HG03175 (cell line): ENCODE measurements around the gene CCDC88C.
"Not testable (repeated sequence)": the region's sequence is repeated elsewhere in the genome, so short reads cannot be mapped to it uniquely, and the experiment has no call there.

Source experiments
- ATAC-seq: cut with Tn5 transposase; IDR thresholded peaks from one replicate; pipeline ENCODE4 v1.9.1; 2021; ENCODE audit warnings: mild to moderate bottlenecking, moderate library complexity; ENCODE audit not compliant: unreplicated experiment

Gene CCDC88C

DNA sequence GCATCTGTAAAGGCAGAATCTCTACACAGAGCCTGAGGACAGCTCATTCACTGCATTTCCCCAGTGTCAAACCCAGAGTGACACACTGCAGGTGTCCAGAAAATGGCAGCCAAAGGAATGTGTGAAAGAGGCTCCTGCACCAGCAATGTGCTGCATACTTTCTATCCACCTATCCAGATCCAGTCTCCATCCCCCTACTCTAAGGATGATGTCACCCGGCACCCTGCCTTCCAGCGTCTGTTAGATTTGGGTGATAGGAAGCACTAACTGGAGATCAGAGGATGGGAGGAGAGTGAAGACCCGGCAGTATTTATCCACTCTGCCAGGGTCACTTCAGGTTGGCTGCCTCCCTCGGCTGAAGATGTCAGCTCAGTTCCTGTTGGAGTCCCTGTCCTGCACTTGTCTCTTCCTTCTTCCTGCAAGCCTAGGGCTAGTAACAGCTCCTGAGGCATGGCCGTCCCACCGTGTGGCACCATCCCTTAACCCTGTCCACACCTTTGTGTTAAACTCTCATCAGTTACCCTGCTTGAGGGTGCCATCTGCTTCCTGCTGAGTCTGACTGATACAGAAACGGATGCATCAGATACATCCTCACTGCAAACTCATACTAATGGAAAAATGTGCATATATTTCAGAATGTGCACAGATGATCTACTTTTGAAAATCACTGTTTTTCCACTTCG is 160.2 kb downstream of the CCDC88C start:
- no peak for ATAC-seq

DNA sequence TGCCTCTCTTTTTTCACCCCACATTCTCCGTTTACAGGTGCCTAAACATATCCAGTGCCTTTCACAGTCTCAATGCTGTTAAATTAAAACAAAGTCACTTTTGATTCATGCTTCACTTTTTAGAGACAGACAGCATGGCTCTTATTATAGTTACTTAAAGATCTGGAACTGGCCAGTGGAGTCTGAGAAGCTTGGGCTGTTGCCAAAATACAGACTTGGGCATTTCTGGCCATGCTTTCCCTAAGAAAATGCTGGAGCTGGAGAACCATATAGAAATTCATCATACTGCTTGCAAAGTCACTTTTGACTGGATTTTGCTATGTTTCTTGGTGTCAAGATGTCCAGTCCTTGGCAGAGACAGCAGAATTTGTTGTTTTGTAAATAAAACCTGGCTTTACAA is 161.0 kb downstream of the CCDC88C start:
- no peak for ATAC-seq

DNA sequence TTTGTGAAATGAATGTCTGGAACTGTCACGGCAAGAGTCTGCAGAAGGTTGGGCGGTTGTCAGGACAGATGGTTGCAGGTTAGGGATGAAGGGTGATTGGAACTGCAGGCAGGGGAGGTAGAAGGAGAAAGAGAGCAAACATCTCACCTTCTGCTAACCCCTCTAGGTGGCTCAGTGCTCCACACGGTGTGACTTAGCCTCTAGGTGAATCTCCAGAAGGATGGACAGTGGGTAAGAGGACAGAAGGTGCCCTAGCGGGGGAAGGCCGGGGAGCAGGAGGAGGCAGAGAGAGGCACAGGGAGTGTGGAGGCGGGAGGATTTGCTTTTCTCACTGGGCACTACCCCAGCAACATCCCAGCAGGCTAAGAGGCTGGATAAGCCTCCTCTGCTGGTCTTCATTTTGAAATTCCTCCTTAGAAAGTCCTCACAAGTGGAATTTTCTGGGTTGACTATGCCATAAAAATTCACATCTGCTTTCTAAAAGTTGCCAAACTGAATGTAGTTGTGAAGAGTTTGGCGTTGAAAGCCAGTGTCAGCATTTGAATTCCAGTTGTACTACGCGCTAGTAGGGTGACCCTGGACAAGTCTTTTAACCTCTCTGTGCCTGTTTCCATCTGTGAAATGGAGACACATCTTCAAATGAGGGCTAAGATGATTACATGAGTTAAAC is 162.5 kb downstream of the CCDC88C start:
- ATAC-seq: no peak

DNA sequence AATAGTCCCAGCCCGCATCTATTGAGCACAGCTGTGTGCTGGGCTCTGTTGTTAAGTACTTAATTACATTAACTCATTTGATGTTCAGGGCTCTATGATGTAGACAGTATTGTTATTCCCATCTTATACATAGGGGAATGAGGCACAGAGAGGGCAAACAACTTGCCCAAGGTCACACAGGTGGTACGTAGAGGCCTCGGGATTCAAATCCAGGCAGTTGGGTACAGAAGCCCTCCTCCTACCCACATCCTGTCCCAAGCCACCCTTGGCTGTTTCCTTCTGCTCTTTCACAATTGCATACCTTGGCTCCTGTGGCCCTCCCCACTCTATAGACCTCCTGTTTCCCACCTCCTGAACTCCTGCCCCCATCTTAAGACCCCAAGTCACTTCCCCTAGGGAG is 163.2 kb downstream of the CCDC88C start:
- no peak for ATAC-seq

DNA sequence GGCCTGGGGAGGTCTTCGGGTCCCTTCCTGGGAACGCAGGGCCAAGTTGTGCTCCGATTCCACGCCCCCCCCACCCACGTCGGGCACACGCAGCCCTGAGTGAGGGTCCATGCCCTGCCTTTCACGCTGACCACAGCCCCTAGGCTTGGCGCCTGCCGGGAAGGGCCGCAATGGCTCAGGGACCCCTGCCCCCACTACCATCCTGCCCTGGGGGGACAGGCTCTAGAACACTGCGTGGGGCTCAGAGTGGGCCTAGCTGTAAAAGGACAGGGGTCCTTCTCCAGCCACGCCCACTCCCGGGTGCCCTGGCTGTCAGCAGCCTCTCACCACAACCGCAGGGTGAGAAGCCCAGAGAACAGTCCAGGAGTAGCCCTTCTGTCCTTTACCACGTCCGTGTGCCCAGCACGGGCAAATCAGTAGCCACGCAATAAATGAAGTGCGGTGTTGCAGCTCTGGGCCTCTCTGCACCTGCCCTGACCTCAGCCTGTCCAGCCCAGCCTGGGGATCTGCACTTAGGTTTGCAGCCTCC is 163.8 kb downstream of the CCDC88C start:
- ATAC-seq: no peak

DNA sequence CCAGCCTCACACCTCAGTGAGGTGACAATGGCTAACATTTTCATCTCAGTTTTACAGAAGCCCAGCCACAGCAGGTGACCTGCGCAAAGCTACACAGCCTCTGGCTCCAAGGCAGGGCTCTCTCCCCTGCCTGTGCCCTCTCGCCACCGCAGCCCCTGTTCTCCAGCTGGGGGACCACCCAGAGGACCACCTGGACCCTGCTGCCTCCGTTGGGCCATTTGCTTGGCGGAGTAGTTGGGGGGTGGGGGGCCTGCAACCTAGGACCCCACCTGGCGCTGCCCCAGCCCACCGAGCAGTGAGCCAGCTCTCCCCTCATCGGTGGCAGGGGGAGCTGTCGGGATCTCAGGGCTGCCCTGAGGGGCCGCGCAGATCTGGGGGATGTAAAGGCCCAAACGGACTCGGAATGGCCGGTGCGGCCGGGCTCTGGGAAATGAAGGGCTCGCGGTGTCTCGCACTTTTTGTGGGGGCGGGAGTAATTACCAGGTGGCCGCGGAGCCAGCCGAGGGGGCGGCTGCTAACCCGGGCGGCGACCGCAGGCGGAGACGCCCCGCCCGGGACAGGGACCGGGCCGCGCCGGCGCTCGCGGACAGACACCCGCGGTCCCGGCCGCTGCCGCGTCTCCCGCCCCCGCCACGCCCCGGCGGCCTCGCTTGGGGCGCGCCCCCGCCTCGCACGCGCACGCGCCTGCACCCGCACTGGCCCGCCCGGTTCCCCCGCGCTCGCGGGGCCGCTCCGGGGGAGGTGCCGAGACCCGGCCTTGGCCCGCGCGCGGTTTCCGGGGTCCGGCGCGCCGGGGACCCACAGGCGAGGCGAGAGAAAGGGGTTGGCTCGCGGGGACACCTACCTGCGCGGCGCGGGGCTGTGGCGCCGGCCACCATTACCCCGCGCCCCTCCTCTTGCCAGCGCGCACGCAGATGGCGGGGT is 164.5 kb downstream of the CCDC88C start:
- no peak for ATAC-seq

DNA sequence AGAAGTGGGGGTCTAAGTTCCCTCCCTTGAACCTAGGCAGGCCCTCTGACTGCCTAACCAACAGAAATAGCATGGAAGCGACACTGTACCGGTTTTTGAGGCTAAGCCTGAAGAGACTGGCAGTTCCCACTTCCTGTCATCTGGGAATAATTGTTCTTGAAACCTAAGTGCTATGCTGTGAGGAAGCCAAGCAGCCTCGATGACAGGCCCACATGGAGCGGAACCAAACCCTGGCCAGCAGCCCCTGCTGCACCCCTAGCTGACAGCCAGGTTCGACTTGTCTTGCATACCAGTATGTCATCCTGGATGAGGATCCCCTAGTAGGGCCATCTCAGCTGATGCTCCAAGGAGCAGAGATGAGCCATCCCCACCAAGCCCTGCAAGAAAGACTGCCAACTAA is 166.7 kb downstream of the CCDC88C start:
- ATAC-seq: no peak

DNA sequence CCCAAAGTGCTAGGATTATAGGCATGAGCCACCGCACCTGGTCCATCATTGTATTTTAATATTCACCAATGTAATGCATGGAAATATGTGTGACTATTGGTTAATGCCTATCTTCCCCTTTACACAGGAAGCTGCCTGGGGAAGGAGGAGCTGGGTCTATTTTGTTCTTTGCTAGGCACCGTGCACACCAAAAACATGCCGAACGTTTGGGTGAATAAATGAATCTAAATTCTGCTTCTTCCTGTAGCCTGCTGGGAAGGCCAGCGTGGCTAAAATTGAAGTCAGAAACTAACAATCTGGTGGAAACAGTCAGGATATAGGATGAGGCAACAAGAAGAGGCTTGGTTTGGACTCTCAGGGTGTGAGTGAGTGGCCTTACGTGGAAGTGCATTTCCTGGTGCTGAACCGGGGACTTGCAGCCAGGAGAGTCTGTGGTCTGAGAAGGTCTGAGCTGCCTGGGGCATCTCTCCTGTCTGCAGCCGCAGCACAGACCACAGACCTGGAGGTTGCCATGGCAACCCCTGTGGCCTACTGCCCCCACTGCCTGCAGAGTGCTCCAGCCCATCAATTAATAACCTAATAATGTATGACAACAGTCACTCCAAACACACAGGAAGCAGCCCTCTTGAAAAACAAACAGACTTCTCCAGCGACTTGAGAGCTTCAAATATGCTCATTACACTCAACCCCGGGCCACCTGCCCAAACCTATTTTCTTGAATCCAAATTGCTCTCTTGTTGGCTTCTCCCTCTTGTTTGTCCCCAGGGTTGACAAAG is 167.6 kb downstream of the CCDC88C start:
- ATAC-seq: peak; percentile 90

DNA sequence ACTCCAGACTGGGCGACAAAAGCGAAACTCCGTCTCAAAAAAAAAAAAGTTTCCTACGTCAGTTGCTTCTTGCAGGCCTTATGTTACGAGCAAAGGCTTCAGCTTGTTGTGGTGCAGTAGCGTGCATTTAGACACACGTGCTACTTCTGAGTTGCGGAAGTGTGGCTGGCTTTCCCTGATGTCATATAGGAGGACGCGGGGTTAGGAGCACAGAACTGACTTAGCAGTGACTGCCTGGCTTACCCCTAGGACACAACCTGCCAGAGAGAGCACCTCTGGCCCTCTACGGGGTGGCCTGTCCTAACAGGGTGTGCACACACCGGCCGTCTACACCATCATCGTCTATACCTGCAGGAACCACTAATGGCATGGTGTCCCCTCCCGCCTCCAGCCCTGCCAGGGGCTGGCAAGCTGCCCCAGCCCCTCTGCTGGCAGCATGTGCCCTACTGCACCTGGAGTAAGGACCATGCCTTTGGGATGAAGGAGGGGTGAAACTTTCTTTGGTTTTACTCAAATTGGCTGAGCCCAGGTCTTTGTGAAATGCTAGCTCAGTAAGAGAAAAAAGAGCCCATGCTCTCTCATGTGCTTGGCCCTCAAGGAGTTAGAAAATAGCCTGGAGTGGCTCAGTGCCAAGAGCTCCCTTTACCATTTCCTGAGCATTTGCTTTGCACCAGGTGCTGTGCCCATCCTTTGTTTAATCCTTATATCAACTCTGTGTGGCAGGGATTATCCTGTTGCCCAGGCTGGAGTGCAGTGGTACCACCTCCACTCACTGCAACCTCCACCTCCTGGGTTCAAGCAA is 171.4 kb downstream of the CCDC88C start:
- ATAC-seq: no peak

DNA sequence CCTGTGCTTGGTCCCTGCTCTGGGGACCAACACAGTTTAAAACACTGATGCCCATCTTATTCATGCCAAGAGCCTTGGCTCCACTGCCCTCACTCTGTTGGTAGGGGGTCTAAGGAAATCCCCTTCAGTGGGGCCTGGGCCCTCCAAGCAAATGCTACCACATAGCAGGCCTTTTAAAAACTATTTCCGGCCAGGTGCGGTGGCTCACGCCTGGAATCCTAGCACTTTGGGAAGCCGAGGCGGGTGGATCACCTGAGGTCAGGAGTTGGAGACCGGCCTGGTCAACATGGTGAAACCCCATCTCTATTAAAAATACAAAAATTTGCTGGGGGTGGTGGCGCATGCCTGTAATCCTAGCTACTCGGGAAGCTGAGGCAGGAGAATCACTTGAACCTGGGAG is 172.0 kb downstream of the CCDC88C start:
- not testable (repeated sequence) for ATAC-seq

DNA sequence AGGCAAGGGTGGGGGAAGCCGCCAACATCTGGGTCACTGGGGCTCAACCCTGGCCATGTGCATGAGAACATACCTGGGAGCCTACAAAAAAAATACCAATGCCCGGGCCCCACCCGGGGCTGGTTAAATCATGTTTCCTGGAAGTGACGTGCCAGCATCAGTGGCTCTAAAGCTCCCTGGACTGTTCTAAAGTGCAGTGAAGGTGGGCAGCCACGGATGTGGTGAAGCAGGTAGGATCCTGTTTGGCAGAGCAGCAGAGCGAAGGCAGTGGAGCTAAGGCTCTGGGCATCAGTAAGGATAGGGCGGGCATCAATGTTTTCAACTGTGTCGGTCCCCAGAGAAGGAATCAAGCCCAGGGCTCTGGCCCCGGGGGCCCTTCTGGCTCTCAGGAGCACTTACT is 172.6 kb downstream of the CCDC88C start:
- ATAC-seq: no peak

DNA sequence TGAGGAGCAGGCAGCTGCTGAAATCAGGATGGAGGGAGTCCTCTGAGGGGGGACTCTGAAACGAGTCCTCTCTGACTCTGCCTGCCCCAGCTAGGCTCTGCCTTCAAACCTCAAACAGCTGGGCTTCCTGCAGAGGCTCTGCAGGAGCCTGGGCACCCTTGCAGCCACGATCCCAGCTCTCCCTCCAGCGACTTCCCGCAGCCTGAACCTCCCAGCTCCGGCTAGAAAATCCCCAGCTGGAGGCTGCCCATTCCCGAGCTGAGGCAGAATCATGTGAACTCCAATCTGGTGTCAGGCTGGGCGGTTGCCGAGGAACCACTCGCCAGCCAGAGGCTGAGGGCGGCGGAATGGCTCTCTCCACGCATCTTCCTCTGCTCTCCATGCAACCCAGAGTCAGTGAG is 173.1 kb downstream of the CCDC88C start, which contains the start of gene GPR68:
TSS of gene GPR68 (minus strand) at position 204 of the 401 bp plus-strand sequence. CDS start 9,654 bp downstream, outside the sequence.
- no peak for ATAC-seq

DNA sequence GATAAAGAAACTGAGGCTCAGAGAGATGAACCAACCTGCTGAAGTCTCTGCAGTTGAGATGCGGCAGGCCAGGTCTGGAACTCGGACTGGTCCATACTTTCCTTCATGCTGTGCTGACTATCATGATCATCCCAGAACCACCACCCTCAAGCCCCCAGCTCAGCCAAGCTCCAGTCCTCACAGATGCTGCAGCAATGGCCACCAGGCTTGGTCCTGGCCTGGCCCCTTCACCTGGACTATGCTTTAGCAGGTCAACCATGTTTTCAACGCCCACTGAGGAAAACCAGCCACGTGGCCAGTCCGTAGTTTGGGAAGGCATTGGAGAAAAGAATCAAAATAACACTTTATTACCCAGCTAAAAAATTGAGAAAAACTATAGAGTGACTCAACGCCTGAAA is 174.5 kb downstream of the CCDC88C start:
- ATAC-seq: no peak

DNA sequence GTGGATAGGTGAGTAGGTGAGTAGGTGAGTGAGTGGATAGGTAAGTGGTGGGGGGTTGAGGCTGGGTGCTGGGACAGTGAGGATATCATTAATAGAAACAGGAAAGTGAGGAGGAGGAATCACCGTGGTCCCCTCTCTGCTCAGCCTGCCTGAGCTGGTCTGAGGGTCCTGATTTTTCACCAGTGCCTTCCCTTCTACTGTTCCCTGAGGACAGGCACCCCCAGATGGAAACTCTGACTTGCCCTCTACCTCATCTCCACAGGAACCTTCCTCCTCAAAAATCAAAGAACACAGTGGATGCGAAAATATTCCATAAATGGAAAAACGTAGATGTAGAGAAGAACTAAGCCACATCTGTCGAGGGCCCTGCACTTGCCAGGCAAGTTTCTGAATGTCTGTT is 175.0 kb downstream of the CCDC88C start:
- ATAC-seq: no peak

DNA sequence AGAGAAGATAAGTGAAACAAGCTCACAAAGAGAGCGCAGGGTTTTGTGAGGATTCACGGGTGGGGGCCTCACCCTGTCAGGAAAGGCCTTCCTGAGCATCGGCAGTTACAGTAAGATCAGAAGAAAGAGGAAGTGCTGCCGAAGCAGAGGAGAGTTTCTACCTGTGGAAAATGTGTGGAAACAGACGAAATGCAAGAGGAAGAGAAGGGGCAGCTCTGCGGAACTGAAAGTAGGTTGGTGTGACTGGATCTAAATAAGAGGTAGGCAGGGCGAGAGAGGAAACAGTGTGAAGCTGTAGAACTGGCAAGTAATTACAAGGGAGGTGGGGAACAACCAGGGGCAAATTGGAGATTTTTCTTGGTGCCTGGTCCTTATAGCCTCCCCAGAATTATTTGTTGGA is 175.8 kb downstream of the CCDC88C start:
- ATAC-seq: peak; percentile 63

DNA sequence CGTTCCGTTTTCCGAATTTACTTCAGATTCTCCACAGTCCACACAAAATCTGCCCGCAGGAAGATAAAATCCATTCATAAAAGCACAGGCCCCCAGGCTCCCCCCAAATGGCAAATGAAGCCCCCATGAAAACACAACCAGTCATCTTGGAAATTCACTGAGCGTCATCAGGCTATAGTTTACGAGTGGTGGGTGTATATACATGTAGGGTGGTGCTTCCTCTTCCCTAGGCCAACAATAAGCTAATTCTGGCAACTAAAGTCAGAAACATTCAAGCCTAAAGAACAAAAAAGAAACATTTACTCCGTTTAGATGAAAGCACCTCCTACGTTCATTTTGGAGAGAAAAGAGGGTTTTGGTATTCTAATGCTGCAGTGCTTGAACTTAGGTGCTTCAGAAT is 179.0 kb downstream of the CCDC88C start:
- ATAC-seq: no peak

DNA sequence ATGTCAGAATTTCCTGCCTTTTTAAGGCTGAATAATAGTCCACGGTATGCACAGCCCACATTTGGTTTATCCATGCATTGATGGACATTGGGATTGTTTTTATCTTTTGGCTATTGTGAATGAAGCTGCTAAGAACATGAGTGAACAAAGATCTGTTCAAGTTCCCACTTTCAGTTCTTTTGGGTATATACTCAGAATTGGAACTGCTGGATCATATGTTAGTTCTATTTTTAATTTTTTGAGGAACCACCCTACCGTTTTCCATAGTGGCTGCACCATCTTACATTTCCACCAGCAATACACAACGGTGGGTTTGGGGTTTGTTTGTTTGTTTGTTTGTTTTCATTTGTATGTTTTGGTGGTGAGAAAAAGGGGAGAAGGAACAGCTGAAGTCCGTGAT is 179.5 kb downstream of the CCDC88C start:
- ATAC-seq: no peak

DNA sequence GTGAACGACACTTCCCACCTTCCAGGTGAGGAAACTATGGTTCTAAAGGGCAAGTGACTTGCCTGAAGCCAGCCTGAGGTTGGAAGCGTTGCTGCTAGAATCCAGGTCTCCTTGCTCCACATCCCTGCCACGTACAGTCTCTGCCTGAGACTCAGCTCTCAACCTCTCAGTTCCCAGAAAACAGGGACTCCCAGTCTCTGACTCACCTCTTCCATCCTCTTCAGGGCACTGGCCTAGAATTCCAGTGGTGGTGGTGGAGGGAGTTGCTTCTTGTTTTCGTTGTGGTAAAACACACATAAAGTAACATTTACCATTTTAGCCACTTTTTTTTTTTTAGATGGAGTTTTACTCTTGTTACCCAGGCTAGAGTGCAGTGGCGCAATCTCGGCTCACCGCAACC is 180.4 kb downstream of the CCDC88C start:
- no peak for ATAC-seq

DNA sequence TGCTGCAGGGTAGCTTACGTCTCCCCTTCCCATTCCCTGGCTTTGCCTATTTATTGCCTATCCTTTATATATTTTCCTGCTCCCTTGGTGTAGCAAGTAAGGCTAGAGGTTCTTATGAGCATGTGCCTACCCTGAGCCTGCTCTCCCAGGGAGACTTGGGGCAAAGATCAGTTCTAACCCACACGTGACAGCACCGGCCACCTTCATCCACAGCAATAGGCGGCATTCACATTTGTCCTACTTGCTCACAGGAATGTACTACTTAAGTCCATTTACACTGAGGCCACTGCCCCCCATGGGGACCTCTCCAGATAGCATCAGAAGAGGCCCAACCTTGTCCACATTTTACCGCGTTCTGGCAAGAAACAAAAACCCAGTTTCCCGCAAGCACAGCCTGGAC is 181.8 kb downstream of the CCDC88C start:
- ATAC-seq: no peak

DNA sequence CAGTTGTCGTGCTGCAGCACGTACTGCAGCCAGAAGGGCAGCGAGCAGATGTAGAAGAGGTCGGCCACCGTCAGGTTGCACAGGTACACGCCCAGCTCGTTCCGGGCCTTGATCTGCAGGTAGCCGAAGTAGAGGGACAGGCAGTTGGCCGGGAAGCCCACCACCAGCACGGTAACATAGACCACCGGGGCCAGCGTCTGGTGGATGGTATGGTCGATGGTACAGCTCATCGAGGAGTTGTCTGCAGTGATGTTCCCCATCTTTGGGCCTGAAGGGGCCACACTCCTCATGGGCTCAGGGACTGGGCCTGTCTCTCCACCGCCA is 182.9 kb downstream of the CCDC88C start:
- ATAC-seq: no peak
